Measurements from ENCODE around the gene LGALS14.

DNA sequence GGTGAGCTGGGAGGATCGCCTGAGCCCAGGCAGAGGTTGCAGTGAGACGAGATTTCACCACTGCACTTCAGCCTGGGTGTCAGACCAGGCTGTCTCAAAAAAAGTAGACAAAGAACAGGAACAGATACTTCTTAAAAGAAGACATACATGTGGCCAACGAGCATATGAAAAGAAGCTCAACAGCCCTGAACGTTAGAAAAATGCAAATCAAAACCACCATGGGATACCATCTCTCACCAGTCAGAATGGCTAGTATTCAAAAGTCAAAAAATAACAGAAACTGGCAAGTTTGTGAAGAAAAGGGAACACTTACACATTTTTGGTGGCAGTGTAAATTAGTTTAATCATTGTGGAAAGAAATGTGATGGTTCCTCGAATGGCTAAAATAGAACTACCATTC, 3.0 kb upstream of the LGALS14 start:
- no peak for TF ChIP-seq POLR2A (IDR thresholded peaks at IDR 0.05; ENCODE audit: control extremely low read depth in 1 of 2, low read depth in 2 of 2, low read length in 2 of 2)
- no peak for TF ChIP-seq SP2 (IDR thresholded peaks at IDR 0.05; ENCODE audit: low read length)
- TF ChIP-seq, protein P1, sequence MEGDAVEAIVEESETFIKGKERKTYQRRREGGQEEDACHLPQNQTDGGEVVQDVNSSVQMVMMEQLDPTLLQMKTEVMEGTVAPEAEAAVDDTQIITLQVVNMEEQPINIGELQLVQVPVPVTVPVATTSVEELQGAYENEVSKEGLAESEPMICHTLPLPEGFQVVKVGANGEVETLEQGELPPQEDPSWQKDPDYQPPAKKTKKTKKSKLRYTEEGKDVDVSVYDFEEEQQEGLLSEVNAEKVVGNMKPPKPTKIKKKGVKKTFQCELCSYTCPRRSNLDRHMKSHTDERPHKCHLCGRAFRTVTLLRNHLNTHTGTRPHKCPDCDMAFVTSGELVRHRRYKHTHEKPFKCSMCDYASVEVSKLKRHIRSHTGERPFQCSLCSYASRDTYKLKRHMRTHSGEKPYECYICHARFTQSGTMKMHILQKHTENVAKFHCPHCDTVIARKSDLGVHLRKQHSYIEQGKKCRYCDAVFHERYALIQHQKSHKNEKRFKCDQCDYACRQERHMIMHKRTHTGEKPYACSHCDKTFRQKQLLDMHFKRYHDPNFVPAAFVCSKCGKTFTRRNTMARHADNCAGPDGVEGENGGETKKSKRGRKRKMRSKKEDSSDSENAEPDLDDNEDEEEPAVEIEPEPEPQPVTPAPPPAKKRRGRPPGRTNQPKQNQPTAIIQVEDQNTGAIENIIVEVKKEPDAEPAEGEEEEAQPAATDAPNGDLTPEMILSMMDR (IDR thresholded peaks at IDR 0.05; ENCODE audit: control extremely low read depth in 1 of 3, insufficient read depth in 1 of 3, low read depth in 1 of 3, low read length in 3 of 3) = no peak
- TF ChIP-seq ZNF274 (IDR thresholded peaks at IDR 0.05; ENCODE audit: borderline replicate concordance, extremely low read depth, low read length) = no peak
- TF ChIP-seq RAD21 (IDR thresholded peaks at IDR 0.05 in 1 of 2, conservative IDR thresholded peaks at IDR 0.05 in 1 of 2; ENCODE audit: low read depth in 2 of 2, low read length in 2 of 2) = no peak
- no peak for TF ChIP-seq NRF1 (IDR thresholded peaks at IDR 0.05; ENCODE audit: low read depth, low read length)

All from H1 (cell line).